Measurements from ENCODE around the gene PRDM10. TPM values are rescaled to one million over a fixed set of nuclear protein-coding genes. Genes with fewer than 3 reads are reported as not detected.

PRDM10 gene
- total RNA-seq, 4 donors from 2014 or later = 5.1 to 8.6 (median 7.6) TPM

GRCh38 chr11:129894278-129895125 is 108.1 kb downstream of the PRDM10 start:
- Histone ChIP-seq H3K4me1 (peaks cover 14 to 28% (median 19%) of the 10 kb centered on the region in 4 donors), H3K36me3 (peaks cover 2 to 39% (median 22%) of the 10 kb centered on the region in 4 donors), H3K27me3 (no peaks in the 10 kb centered on the region), H3K4me3 (peak overlapping the region; percentile 78 to 93 (median 90)), H3K9me3 (no peaks in the 10 kb centered on the region), H3K27ac (replicated peaks in 1 of 4) (peak overlapping the region; percentile 83 to 87 (median 84))
- DNase-seq (ENCODE audit: extremely low spot score) = no peak
- 34% methylated on average over 8 of the region's 13 CpGs for WGBS
- intact Hi-C loops (cut with DNase I) = loop anchor here (10.0 kb wide), 1 partner anchor 1020 kb away; the partner anchor contains the start of gene SNX19
- TF ChIP-seq POLR2AphosphoS5 (IDR thresholded peaks at IDR 0.05) (no peak), EP300 (IDR thresholded peaks at IDR 0.05) (no peak), CTCF (IDR thresholded peaks at IDR 0.05) (no peak), POLR2A (IDR thresholded peaks at IDR 0.05; ENCODE audit: low read depth) (no peak)

DNA sequence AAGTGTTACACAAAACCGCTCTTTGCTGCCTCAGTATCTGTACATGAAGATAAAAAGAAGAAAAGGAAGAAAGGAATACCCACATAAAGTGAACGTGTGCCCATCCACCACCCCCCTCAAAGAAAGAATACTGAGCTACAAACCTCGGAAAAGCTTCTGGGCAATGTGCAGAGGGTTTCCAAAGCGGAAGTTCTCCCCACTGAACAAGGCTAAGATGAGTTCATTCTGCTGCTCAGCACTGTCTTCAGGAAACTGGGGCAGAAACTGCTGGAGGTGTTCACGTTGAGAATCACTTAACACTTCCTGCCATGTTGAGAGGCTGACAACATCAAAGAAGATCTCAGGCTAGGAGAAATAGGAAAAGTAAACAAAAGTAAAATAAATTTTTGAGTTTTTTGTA is 114.2 kb downstream of the PRDM10 start:
- Histone ChIP-seq H3K27ac (replicated peaks in 1 of 4) (no peak overlapping the region), H3K4me1 (peaks cover 0 to 6% (median 0%) of the 10 kb centered on the region in 4 donors), H3K4me3 (no peak overlapping the region), H3K36me3 (peaks cover 46 to 94% (median 83%) of the 10 kb centered on the region in 4 donors), H3K27me3 (no peaks in the 10 kb centered on the region), H3K9me3 (no peaks in the 10 kb centered on the region)
- TF ChIP-seq CTCF (IDR thresholded peaks at IDR 0.05) (no peak), EP300 (IDR thresholded peaks at IDR 0.05) (no peak), POLR2AphosphoS5 (IDR thresholded peaks at IDR 0.05) (no peak), POLR2A (IDR thresholded peaks at IDR 0.05; ENCODE audit: low read depth) (no peak)
- intact Hi-C loops (cut with DNase I) = no loop called here
- DNase-seq (ENCODE audit: extremely low spot score) = no peak
- 85% methylated on average over 5 of the region's 5 CpGs for WGBS

- DNase-seq (ENCODE audit: extremely low spot score) = no peak
- peaks cover 76 to 100% (median 99%) of the 10 kb centered on the region in 4 donors for H3K36me3 ChIP-seq
- H3K4me3 ChIP-seq = no peak overlapping the region
- no peaks in the 10 kb centered on the region for H3K9me3 ChIP-seq
- H3K27ac ChIP-seq (replicated peaks in 1 of 4) = no peak overlapping the region
- no peak for TF ChIP-seq CTCF (IDR thresholded peaks at IDR 0.05)
- no peak for TF ChIP-seq EP300 (IDR thresholded peaks at IDR 0.05)
- TF ChIP-seq POLR2AphosphoS5 (IDR thresholded peaks at IDR 0.05) = no peak
- TF ChIP-seq POLR2A (IDR thresholded peaks at IDR 0.05; ENCODE audit: low read depth) = no peak
- 96% methylated on average over 12 of the region's 12 CpGs for WGBS
- intact Hi-C loops (cut with DNase I) = no loop called here
- no peaks in the 10 kb centered on the region for H3K4me1 ChIP-seq
- H3K27me3 ChIP-seq = no peaks in the 10 kb centered on the region
Observed at GRCh38 chr11:129885381-129885780, 117.3 kb downstream of the PRDM10 start.

DNA sequence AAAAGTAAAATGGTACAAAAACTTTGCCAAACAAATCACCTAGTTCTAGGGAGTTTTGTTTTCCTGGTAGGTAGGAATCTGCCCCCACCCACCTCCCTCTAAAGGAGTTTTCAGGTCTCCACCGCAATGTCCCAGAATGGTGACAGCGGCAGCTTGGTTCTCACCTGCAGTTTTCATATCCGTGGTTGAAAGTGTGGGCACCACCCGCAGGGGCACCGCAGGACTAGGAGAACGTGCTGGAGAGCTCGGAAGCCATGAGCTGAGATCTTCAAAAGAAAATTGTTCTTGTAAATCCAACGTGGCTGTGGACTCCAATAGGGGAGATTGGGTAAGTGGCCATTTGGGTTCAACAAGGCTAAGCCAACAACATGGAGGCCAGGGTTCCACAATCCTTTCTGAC is 118.1 kb downstream of the PRDM10 start:
- 95% methylated on average over 8 of the region's 8 CpGs for WGBS
- TF ChIP-seq CTCF (IDR thresholded peaks at IDR 0.05) = no peak
- no peak for TF ChIP-seq EP300 (IDR thresholded peaks at IDR 0.05)
- no peak for TF ChIP-seq POLR2A (IDR thresholded peaks at IDR 0.05; ENCODE audit: low read depth)
- no peak for TF ChIP-seq POLR2AphosphoS5 (IDR thresholded peaks at IDR 0.05)

More for the DNA sequence above, 118.1 kb downstream of the PRDM10 start:
- intact Hi-C loops (cut with DNase I) = no loop called here
- Histone ChIP-seq H3K4me3 (no peak overlapping the region), H3K4me1 (no peaks in the 10 kb centered on the region), H3K27ac (replicated peaks in 1 of 4) (no peak overlapping the region), H3K27me3 (no peaks in the 10 kb centered on the region), H3K36me3 (peaks cover 75 to 100% (median 100%) of the 10 kb centered on the region in 4 donors), H3K9me3 (no peaks in the 10 kb centered on the region)
- no peak for DNase-seq (ENCODE audit: extremely low spot score)
